ENCODE measurements around the gene AIF1.
"Not testable (repeated sequence)": the region's sequence is repeated elsewhere in the genome, so short reads cannot be mapped to it uniquely, and the experiment has no call there.

AIF1 gene

DNA sequence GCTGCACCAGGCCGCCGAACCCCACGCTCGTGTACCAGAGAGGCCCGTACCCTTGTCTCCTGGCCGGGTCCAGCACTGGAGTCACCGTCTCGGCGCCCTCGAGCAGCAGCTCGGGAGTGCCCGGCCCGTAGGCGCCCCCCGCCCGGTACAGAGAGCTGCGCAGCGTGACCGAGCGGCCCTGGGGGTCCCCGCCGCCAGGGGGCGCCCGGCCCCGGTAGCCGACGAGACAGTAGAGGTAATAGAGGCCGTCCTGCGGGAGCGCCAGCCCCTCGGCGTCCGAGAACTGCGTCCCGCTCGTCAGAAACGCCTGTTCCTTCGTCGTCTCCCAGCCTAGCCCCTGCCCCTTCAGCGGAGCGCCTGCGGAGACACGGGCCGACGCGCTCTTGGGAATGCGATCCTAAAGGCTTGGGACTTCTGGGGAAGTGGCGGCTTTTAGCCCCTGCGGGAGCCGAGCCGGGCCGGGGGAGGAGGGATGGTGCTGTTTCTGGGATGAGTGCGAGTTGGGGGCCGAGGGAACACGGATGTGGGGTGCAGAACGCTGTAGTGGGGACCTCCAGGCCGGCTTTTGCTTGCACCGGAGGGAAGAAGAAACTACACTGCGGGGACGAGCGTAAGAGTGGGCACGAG lies 34.1 kb upstream of the AIF1 start:
- DNase-seq = peak; percentile 74 to 82

GRCh38 chr6:31581434-31582229 lies 33.4 kb upstream of the AIF1 start:
- no peak for DNase-seq

- DNase-seq = no peak
Measured at GRCh38 chr6:31582230-31582643, 32.8 kb upstream of the AIF1 start, which contains the start of gene LTB. Gene LTB (minus strand): TSS chr6:31582424. CDS start chr6:31582417, 7 bp downstream.

DNA sequence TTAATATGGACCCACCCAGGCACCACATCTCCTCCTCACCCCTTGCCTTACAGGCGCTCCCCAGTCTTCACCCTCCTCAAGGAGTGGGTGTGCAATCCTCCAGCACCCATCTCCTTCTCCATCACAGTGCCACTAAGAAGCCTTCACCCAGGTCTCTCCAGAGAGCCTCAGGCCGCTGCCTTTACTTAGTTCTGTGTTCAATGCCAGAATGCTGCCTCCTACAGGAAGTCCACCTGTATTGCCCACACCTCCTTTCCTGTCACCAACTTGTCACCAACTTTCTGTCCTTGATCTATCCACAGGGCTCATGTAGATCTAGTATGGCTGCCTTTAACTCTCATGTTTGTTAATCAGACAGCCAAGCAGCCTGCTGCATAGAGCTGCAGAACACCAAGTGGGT lies 29.5 kb upstream of the AIF1 start:
- peak; percentile 27 to 34 for DNase-seq

DNA sequence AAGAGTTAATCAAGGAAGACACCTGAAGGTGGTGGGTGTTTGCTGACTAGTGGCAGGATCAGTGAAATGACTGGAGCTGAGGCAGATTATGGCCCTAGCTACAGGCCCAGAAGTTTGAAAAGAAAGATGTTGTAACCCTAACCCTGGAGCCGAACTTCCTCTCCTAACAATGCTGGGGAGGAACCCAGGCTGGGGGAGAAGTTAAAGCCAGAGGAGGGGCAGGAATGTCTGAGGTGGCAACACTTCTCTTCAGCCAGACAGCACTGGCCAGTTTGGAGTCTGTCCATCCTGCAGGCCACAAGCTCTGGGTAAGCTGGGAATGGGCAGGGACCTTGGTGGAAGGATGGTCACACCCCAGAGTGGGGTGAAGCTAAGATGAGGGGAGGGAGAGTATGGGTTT lies 29.0 kb upstream of the AIF1 start, which contains the start of gene LST1:
TSS of gene LST1 (plus strand) at position 270 of the 400 bp plus-strand sequence. CDS start 1,023 bp downstream, outside the sequence.
- DNase-seq = peak; percentile 85 to 91

DNA sequence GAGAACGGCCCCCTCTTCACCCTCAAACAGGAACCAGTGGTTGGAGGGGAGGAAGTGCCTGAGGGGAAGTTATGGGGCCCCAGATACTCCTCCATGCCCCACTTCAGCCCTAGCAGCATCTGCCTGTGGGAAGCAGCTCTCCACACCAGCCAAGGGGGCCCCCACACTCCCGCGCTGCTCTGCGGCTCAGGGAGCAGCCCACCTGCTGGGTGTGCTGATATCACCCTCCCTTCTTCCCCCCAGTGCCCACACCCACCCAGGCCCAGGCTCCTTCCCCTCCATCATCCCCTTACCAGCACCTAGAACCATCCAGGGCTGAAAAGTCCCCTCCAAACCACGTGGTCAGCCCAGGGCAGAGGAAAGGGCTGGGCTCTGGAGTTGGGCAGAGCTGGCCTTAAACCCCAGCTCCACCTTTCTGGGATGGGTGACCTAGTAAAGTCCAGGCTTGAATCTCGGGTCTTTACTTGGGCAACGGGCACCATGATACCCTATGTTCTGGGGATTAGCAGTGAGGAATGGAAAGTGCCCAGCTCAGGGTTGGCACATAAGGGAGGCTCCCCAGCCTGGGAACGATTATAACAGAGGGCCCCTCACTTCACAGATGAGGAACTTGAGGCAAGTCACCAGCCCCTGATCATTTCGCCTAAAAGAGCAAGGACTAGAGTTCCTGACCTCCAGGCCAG lies 28.3 kb upstream of the AIF1 start:
- DNase-seq = peak; percentile 79 to 83

DNA sequence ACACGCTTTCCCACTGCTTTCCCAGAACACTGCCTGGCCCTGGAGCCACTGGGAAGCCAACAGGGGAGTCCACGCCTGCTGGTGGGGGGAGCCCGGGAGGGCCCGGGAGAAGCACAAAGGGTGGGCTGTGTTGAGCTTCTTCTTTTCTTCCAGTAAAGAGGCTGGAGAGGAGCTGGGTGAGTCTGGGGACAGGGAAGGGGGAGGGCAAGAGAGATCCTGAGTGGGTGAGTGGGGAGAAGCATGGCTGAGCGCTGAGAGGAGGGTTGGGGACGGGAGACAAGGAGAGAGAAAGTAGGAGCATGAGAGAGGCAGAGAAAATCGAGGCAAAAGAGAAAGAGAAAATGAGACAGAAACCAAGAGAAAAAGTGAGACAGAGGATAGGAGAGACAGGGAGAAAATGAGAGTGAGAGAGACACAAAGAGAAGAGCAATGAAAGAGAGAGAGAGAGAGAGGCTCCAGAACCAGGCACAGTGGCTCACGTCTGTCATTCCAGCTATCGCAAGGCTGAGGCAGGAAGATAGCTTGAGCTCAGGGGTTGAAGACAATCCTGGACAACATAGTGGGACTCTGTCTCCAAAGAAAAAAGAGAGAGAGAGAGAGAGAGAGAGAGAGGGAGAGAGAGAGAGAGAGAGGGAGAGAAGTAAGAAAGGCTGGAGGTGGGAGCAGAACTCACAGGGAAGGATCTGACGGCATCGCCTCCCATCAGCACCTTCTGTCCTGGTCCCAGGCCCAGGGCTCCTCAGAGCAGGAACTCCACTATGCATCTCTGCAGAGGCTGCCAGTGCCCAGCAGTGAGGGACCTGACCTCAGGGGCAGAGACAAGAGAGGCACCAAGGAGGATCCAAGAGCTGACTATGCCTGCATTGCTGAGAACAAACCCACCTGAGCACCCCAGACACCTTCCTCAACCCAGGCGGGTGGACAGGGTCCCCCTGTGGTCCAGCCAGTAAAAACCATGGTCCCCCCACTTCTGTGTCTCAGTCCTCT lies 26.9 kb upstream of the AIF1 start:
- DNase-seq = peak in 1 of 2 donors; percentile 41

- DNase-seq = peak; percentile 67 to 79
Measured at GRCh38 chr6:31588871-31589650, 26.0 kb upstream of the AIF1 start.

DNA sequence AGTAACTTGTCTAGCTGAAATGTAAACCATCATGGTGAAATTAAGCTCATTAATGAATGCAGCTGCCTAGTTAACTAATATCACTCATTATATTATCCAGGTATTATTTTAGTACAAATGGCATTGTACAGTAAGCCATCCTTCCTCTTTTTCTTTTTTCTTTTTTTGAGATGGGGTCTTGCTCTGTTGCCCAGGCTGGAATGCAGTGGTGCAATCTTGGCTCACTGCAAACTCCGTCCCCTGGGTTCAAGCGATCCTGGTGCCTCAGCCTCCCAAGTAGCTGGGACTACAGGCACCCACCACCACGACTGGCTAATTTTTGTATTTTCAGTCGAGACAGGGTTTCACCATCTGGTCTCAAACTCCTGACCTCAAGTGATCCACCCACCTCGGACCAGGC lies 24.3 kb upstream of the AIF1 start:
- DNase-seq = not testable (repeated sequence)

DNA sequence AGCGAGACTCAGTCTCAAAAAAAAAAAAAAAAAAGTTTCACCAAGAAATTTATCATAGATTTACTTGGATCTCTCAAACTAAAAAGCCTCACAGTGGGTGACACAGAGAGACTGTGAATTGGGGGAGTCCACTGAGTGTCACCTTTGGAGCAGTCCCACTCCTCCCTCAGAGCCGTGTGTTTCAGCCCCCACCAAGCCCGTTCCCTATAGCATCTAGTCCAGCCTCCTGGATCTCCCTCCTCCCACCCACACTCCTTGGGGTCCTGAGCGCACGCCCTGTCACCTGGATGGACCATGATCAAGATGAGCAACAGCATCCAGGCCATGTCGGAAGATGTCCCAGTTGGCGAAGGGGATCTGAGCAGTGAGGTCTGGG lies 22.6 kb upstream of the AIF1 start:
- DNase-seq = no peak

GRCh38 chr6:31597006-31597405 lies 18.0 kb upstream of the AIF1 start:
- peak; percentile 47 to 67 for DNase-seq

DNA sequence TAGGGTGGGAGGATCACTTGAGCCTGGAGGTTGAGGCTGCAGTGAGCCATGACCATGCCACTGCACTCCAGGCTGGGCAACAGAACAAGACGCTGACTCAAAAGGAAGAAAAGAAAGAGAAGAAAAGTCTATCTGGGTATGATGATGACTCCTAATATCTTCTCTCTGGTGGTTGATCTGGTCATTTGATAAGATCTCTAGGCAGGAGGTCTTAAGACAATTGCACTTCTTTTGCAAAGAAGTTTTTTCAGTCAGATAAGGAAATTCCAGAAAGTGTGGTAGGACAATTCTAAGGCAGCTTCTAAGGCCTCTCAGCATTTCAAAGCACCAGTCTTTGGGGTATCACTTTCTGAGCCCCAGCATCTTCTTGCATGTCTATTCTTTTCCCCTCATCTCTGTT lies 7.7 kb upstream of the AIF1 start:
- DNase-seq = no peak

DNA sequence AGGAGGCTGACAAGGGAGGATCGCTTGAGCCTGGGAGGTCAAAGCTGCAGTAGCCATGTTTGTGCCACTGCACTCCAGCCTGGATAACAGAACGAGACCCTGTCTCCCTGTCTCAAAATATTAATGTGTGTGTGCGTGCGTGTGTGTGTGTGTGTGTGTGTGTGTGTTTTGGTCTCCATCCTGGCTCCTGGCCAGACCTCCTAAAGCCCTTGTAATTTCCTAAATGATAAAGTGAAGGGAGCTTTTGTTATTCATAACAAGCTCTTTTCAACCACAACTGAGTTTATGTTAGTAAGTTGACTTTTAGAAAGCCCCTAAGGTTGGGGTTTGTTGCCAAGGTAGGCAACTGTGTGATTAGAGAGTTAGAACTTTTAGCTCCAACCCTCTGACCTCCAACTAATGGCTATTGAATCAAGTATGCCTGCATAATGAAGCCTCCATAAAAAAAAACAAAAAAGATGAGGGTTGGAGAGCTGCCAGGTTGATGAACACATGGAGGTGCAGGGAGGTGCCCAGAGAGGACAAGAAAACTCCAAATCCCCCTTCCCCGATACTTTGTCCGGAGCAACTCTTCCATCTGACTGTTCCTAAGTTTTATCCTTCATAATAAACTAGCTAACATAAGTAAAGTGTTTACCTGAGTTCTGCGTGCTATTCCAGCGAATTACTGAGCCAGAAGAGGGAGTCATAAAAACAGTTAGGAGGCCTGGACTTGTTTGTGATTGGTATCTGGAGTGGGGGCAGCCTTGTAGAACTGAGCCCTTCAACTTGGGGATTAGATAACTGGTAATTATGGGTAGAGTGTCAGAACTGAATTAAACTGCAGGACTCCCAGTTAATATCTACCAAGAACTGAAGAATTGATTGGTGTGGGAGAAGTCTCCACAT lies 5.3 kb upstream of the AIF1 start:
- no peak for DNase-seq

GRCh38 chr6:31610968-31611367 lies 4.1 kb upstream of the AIF1 start:
- peak; percentile 28 to 42 for DNase-seq

GRCh38 chr6:31614075-31614619 lies 887 bp upstream of the AIF1 start:
- DNase-seq = peak; percentile 47 to 66

DNA sequence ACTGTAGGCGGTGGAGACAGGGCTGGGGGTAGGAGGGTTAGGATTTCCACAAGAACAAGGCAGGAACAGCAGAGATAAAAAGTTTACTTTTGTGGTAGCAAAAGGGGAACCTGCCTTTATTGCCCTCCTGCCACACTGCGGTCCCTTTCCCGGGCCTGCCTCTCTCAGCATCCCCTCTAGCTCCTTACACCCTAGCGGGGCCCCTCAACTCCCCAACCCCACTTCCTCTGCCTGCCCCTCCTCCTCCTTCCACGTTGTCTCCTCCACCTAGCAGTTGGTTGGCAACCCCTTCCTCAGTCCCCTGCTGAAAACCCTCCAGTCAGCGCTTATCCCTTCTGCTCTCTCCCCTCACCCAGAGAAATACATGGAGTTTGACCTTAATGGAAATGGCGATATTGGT lies 714 bp downstream of the AIF1 start:
- DNase-seq = peak; percentile 17 to 18

- DNase-seq = no peak
Measured at GRCh38 chr6:31617010-31617409, 2.0 kb downstream of the AIF1 start.

GRCh38 chr6:31619805-31620585 lies 5.0 kb downstream of the AIF1 start:
- DNase-seq = peak; percentile 100
